Choroid plexus epithelial cell (primary cell): ENCODE results near the gene RBM6.

Source experiments
- DNase-seq: peaks from one replicate; pipeline ENCODE4 v3.0.0-alpha.2; 2010; ENCODE audit warnings: low read depth
- H3K4me3 ChIP-seq: 2 replicates; pipeline ENCODE4 v1.5.1; 2011; ENCODE audit warnings: low read depth, mild to moderate bottlenecking, control low read depth, low read length, moderate library complexity
- TF ChIP-seq, protein P1 (sequence below): conservative IDR thresholded peaks from 2 replicates; pipeline ENCODE4 v1.5.1; 2011; ENCODE audit warnings: low read depth, mild to moderate bottlenecking, control low read depth, inconsistent platforms, low read length, moderate library complexity

The RBM6 gene

DNA sequence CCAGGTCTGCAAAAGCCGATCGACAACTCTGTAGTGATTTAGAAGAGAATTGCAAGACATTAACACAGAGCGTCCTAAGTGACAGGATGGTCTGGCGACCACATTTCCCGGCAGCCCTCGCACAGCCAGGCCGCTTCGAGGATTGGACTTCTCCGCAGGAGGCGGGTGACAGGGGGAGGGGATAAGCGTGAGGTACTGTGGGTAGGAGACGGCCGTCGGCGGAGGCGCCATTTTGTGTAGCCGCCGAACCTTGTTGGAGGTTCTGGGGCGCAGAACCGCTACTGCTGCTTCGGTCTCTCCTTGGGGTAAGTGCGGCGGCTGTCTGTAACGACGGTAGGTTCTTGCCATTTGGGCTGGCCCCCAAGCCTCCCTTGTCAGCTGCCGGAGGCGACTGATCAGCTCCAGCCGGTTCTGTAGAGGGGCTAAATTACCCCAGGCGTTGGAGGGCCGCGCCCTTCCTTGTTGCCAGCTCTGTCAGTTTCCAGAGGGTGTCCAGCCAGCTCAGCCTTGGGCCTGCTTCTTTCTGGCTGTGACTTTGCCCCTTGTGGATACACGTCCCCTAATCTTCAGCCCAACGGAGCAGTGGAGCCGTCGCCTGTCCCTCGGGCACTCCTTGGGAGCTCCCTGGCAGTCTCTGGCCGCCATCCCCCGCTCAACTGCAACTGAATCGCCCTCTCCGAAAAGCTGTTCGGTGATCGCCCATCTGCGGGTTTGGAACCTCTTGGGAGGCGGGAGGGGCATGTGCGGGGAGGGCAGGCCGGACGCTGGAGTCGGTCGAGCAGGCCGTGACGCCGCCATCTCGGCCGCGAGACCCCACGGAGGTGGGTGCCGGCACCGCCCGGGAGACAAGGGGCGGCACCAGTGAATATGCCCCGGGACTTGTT, 149.0 kb downstream of the RBM6 start, which contains the start of gene RBM5:
RBM5 (plus strand) TSS at position 195 of the 884 bp plus-strand sequence. CDS start 1,516 bp downstream, outside the sequence.
- H3K4me3 ChIP-seq: peak within 1 kb of the TSS; percentile 98
- peak; percentile 96 for DNase-seq
- TF ChIP-seq, protein P1, sequence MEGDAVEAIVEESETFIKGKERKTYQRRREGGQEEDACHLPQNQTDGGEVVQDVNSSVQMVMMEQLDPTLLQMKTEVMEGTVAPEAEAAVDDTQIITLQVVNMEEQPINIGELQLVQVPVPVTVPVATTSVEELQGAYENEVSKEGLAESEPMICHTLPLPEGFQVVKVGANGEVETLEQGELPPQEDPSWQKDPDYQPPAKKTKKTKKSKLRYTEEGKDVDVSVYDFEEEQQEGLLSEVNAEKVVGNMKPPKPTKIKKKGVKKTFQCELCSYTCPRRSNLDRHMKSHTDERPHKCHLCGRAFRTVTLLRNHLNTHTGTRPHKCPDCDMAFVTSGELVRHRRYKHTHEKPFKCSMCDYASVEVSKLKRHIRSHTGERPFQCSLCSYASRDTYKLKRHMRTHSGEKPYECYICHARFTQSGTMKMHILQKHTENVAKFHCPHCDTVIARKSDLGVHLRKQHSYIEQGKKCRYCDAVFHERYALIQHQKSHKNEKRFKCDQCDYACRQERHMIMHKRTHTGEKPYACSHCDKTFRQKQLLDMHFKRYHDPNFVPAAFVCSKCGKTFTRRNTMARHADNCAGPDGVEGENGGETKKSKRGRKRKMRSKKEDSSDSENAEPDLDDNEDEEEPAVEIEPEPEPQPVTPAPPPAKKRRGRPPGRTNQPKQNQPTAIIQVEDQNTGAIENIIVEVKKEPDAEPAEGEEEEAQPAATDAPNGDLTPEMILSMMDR: no peak

DNA sequence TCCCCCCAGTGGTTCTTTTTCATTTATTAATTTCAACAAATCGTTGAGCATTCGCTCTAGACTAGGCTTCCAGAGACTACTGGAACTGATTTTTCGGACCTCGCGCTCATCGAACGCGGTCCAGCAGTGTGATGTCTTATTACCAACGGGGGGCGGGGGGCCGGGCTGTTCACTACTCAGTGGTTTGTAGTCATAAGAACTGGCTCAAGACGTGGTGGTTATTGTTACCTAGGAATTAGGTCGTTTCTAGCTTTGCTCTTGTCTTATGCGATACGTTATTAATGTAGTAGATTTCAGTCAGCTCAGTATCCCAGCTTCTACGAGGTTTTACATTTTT, 149.6 kb downstream of the RBM6 start:
- TF ChIP-seq, protein P1: no peak
- peak; percentile 62 for DNase-seq
- H3K4me3 ChIP-seq: peak overlapping the region; percentile 98

DNA sequence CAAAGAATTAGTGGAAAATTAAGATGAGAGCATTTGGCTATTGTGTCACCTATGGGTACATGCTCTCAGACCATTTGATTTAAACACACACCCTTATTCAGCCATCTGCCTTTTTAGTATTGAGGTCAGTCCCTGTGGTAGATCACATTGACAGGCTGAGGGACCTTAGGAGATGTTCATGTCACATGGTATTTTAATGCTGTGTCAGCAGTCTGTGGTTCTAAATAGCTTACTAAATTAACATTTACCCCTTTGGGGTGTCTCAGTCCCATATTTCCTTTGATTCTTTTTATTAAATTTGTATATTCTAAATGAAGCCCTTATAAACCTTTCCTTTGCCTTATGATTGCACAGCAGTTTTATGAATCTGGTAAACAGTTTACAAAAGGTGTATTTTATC, 151.0 kb downstream of the RBM6 start:
- TF ChIP-seq, protein P1: no peak
- DNase-seq: no peak
- no peak overlapping the region for H3K4me3 ChIP-seq

DNA sequence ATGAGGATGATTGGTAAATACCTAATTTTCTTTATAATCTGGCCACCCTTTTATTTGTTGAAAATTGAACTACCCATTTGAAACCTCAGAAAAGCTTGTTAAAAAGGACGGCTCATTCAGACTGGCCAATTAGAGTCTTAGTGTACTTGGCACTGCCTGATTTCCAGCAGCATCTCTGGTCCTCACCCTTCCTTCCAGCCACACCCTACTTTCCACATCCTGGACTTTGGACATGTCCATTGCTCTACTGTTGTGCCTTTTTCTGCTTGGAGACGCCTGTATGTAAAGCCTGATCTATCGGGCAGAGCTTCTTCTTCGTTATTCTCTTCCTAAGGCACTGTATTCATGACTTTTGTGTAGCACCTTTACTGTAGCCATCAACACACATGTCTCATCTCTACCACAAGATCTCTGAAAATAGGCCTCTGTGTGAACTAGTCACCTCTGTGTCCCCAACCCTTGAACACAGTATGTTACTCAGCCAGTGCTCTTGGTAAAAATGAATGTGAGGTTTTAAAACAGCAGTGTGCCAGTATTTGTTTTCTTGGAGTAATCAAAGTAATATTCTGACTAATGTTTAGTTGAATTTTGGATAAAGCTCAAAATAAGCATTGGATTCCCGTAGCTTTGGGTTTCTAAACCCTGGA, 155.5 kb downstream of the RBM6 start:
- TF ChIP-seq, protein P1: no peak
- no peak for DNase-seq
- no peak overlapping the region for H3K4me3 ChIP-seq

DNA sequence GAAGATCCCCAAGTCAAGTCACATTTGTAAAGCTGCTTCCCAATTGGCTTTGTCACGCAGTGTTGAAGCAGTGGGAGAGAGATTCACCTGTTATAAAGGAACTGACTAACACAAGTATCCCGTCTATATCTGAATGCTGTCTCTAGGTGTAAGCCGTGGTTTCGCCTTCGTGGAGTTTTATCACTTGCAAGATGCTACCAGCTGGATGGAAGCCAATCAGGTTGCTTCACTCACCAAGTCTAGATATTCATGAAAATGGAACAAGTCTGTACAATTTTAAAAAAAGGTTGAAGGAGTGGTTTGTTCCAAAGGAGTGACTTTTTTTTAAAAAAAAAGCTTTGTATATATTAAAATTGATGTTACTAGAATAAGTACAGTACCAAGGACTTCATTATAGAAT, 160.4 kb downstream of the RBM6 start:
- TF ChIP-seq, protein P1: no peak
- no peak for DNase-seq
- no peak overlapping the region for H3K4me3 ChIP-seq

DNA sequence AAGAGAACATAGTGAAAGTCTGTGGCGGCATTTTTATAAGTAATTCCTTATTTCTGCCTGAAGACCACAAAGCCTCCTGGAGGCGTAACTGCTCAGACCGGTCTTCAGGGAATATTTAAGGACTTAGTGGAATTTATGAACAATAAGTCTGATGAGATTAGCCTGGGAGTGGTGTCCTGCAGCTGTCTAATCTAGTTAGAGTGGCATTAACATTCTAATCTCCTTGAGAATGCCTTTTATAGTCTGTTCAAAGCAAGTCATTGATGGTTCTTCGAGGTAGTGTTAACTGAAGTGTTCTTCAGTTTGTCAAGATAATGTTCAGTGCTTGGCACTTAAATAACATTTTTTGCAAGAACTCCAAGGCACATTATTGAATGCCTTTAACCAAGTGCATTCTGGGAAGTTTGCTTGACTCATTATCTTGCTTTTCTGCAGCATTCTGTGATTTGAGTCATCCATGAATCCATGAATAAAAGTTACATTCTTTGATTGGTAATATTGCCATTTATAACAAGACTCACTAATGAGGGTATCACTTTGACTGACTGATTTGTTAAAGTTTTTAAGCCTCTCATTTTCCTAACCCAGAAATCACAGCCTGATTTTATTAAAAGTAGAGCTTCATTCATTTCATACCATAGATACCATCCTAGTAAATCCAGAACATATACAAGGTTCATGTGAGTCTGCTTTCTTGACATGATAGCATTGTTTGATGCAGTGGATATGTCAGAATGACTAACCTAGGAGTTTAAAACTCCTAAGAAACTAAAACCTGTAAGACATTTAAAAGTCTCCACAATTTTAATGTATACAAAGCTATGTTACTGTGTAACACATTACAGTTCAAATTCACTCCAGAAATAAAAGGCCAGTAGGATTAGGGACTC, 161.3 kb downstream of the RBM6 start:
- TF ChIP-seq, protein P1: no peak
- no peak for DNase-seq

More for the DNA sequence above, 161.3 kb downstream of the RBM6 start:
- H3K4me3 ChIP-seq: no peak overlapping the region
